Adrenal gland (tissue), 5 donors: Measurements from ENCODE around the gene PRAF2.

Source experiments
- CTCF ChIP-seq, 6 experiments: fragments of 450-650 bp in 4 of 6; fragments of 200-600 bp in 2 of 6; sonication (generic) in 1 of 6; IDR thresholded peaks; 1 replicate in 5 of 6; 2 replicates in 1 of 6; pipeline versions ENCODE4 v1.5.1 to v1.8.0; 2016 to 2021; ENCODE audit warnings: antibody characterized with exemption in 6 of 6, mild to moderate bottlenecking in 2 of 6, moderate library complexity in 1 of 6
- POLR2A ChIP-seq, 2 donors: fragments of 450-650 bp; IDR thresholded peaks; one replicate each; pipeline ENCODE4 v1.6.1; 2017; ENCODE audit warnings: antibody characterized with exemption in 2 of 2, mild to moderate bottlenecking in 2 of 2, moderate library complexity in 1 of 2
- donor health status: DM: no; HTN: no; CAD: no.

- TF ChIP-seq CTCF (IDR thresholded peaks at IDR 0.05): no peak
- TF ChIP-seq POLR2A (IDR thresholded peaks at IDR 0.05): no peak
Measured at GRCh38 chrX:49117581-49117980, 43.8 kb upstream of the PRAF2 start.
